ENCODE data around the gene ACR.

DNA sequence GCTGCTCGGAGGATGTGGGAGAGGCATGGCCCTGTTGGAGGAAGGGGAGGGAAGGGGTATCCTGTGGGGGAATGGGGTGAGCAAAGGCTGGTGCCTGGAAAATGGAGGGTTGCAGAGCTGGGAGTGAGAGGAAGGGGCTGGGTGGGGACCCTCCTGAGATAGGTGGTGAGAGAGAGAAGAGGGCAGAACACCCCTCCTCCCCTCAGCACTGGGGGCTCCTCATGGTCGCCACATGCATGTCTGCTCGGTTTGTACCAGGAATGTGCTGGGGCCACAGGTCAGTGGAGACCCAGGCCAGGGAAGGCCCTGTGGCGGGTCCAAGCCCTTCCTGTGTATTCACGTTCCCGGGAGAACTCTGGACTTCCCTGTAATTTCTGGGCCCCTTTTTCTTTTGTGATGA is 27.8 kb upstream of the ACR start:
- TF ChIP-seq ASH2L (IDR thresholded peaks at IDR 0.05; ENCODE audit: borderline replicate concordance, low read depth) (no peak), MXI1 (IDR thresholded peaks at IDR 0.05; ENCODE audit: low read depth, low read length) (no peak), EP300 (IDR thresholded peaks at IDR 0.05; ENCODE audit: borderline replicate concordance in 1 of 2, control insufficient read depth in 1 of 2, low read depth in 2 of 2, low read length in 2 of 2) (no peak), BHLHE40 (IDR thresholded peaks at IDR 0.05; ENCODE audit: borderline replicate concordance in 1 of 2, low read depth in 2 of 2, low read length in 1 of 2) (no peak)
- TF ChIP-seq, protein P1, sequence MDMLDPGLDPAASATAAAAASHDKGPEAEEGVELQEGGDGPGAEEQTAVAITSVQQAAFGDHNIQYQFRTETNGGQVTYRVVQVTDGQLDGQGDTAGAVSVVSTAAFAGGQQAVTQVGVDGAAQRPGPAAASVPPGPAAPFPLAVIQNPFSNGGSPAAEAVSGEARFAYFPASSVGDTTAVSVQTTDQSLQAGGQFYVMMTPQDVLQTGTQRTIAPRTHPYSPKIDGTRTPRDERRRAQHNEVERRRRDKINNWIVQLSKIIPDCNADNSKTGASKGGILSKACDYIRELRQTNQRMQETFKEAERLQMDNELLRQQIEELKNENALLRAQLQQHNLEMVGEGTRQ (IDR thresholded peaks at IDR 0.05; ENCODE audit: borderline replicate concordance, low read depth, low read length), result no peak
